ENCODE measurements around the gene OSMR.

DNA sequence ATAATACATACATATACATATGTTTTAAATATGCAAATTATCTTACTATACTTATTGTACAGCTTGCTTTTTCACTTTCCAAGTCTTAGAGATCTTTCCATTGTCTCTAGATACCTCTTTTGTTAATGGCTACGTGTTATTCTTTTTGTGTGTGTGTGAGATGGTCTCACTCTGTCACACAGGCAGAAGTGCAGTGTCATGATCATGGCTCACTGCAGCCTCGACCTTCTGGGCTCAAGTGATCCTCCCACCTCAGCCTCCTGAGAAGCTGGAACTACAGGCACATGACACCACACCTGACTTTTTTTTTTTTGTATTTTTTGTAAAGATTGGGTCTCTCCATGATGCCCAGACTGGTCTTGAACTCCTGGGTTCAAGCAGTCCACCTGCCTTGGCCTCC, 2.8 kb downstream of the OSMR start:
- TF ChIP-seq, protein P1, sequence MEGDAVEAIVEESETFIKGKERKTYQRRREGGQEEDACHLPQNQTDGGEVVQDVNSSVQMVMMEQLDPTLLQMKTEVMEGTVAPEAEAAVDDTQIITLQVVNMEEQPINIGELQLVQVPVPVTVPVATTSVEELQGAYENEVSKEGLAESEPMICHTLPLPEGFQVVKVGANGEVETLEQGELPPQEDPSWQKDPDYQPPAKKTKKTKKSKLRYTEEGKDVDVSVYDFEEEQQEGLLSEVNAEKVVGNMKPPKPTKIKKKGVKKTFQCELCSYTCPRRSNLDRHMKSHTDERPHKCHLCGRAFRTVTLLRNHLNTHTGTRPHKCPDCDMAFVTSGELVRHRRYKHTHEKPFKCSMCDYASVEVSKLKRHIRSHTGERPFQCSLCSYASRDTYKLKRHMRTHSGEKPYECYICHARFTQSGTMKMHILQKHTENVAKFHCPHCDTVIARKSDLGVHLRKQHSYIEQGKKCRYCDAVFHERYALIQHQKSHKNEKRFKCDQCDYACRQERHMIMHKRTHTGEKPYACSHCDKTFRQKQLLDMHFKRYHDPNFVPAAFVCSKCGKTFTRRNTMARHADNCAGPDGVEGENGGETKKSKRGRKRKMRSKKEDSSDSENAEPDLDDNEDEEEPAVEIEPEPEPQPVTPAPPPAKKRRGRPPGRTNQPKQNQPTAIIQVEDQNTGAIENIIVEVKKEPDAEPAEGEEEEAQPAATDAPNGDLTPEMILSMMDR (IDR thresholded peaks at IDR 0.05), result no peak
- no peak for TF ChIP-seq EP300 (IDR thresholded peaks at IDR 0.05; ENCODE audit: borderline replicate concordance in 1 of 2, low read depth in 1 of 2, low read length in 1 of 2)
- TF ChIP-seq CHD2 (IDR thresholded peaks at IDR 0.05; ENCODE audit: low read length, partially characterized antibody), result no peak
- no peak for TF ChIP-seq TCF12 (IDR thresholded peaks at IDR 0.05)
- TF ChIP-seq, protein P2, sequence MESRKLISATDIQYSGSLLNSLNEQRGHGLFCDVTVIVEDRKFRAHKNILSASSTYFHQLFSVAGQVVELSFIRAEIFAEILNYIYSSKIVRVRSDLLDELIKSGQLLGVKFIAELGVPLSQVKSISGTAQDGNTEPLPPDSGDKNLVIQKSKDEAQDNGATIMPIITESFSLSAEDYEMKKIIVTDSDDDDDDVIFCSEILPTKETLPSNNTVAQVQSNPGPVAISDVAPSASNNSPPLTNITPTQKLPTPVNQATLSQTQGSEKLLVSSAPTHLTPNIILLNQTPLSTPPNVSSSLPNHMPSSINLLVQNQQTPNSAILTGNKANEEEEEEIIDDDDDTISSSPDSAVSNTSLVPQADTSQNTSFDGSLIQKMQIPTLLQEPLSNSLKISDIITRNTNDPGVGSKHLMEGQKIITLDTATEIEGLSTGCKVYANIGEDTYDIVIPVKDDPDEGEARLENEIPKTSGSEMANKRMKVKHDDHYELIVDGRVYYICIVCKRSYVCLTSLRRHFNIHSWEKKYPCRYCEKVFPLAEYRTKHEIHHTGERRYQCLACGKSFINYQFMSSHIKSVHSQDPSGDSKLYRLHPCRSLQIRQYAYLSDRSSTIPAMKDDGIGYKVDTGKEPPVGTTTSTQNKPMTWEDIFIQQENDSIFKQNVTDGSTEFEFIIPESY (IDR thresholded peaks at IDR 0.05; ENCODE audit: borderline replicate concordance, low read depth), result no peak
- TF ChIP-seq, protein P3, sequence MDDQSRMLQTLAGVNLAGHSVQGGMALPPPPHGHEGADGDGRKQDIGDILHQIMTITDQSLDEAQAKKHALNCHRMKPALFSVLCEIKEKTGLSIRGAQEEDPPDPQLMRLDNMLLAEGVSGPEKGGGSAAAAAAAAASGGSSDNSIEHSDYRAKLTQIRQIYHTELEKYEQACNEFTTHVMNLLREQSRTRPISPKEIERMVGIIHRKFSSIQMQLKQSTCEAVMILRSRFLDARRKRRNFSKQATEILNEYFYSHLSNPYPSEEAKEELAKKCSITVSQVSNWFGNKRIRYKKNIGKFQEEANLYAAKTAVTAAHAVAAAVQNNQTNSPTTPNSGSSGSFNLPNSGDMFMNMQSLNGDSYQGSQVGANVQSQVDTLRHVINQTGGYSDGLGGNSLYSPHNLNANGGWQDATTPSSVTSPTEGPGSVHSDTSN (IDR thresholded peaks at IDR 0.05), result no peak
- no peak for TF ChIP-seq FOSL2 (IDR thresholded peaks at IDR 0.05; ENCODE audit: borderline replicate concordance, low read depth)
- TF ChIP-seq JUND (IDR thresholded peaks at IDR 0.05), result no peak
- TF ChIP-seq EZH2phosphoT487 (IDR thresholded peaks at IDR 0.05; ENCODE audit: borderline replicate concordance, low read depth), result no peak

Measured in SK-N-SH (cell line).